Body of pancreas (tissue), 4 donors: ENCODE results near the gene CCL3. TPM values are rescaled to one million over a fixed set of nuclear protein-coding genes. Genes with fewer than 3 reads are reported as not detected.
"Not testable (repeated sequence)": the region's sequence is repeated elsewhere in the genome, so short reads cannot be mapped to it uniquely, and the experiment has no call there.

Experiments
- ATAC-seq: fragments of 150-250 bp; one replicate; pipeline ENCODE4 v1.9.1; 2016
- DNase-seq, 4 donors: peaks; one replicate each; pipeline ENCODE4 v3.0.0-alpha.2; 2019
- H3K27ac ChIP-seq, 4 donors: fragments of 200-600 bp; sonication (generic); 1 replicate in 3 of 4; 2 replicates in 1 of 4; pipeline versions ENCODE4 v1.5.1 to v1.6.1; 2016 to 2019; ENCODE audit warnings: mild to moderate bottlenecking in 1 of 4, mixed read lengths in 1 of 4, moderate library complexity in 1 of 4
- H3K27me3 ChIP-seq, 2 donors: fragments of 200-600 bp; sonication (generic); one replicate each; pipeline ENCODE4 v1.6.0; 2016; ENCODE audit warnings: mild to moderate bottlenecking in 1 of 2
- H3K36me3 ChIP-seq, 2 donors: fragments of 200-600 bp; sonication (generic); replicated peaks in 1 of 2; 2 replicates each; pipeline ENCODE4 v1.5.1; 2016; ENCODE audit warnings: low read depth in 2 of 2; ENCODE audit not compliant: insufficient read depth in 1 of 2
- H3K4me1 ChIP-seq: fragments of 200-600 bp; sonication (generic); one replicate; pipeline ENCODE4 v1.6.0; 2016
- H3K4me3 ChIP-seq, 2 donors: fragments of 200-600 bp; sonication (generic); 1 replicate in 1 of 2; 2 replicates in 1 of 2; pipeline ENCODE4 v1.5.1; 2016 to 2019
- H3K9me3 ChIP-seq, 3 donors: fragments of 200-600 bp; sonication (generic); 1 replicate in 2 of 3; 2 replicates in 1 of 3; pipeline ENCODE4 v1.5.1; 2016
- CTCF ChIP-seq, 7 experiments: fragments of 450-650 bp in 4 of 7; fragments of 200-600 bp in 3 of 7; sonication (generic) in 3 of 7; IDR thresholded peaks; one replicate each; pipeline ENCODE4 v1.5.1; 2016 to 2019; ENCODE audit warnings: antibody characterized with exemption in 7 of 7
- POLR2A ChIP-seq, 3 donors: fragments of 450-650 bp; IDR thresholded peaks; one replicate each; pipeline ENCODE4 v1.6.1; 2016; ENCODE audit warnings: antibody characterized with exemption in 3 of 3, mild to moderate bottlenecking in 2 of 3
- WGBS, 2 donors: methylation state at CpG; one replicate each; pipeline ENCODE4 v1.1.5; 2017; 5-methylcytosine and 5-hydroxymethylcytosine counted together
- intact Hi-C: fragments of 100-400 bp; cut with DNase I; formaldehyde crosslinking; loops from one replicate; pipeline ENCODE4 v1.15.1; 2023
- total RNA-seq, 2 donors: library from RNA; depleted of rRNA; stranded (reverse); fragments of >200 nt; gene quantifications; one replicate each; pipeline ENCODE4 v1.1.0, GENCODE V29; 2016

The CCL3 gene
- total RNA-seq, 2 donors from 2014 or later: not detected

- H3K36me3 ChIP-seq: no peaks in the 10 kb centered on the region
- 66 to 71% methylated on average over 12 of the region's 14 CpGs for WGBS, 2 donors
- ATAC-seq (no peak), DNase-seq (no peak)
- H3K9me3 ChIP-seq: no peaks in the 10 kb centered on the region
- no peak overlapping the region for H3K27ac ChIP-seq
- H3K27me3 ChIP-seq: no peaks in the 10 kb centered on the region
- intact Hi-C loops: no loop called here
- no peak for TF ChIP-seq CTCF (IDR thresholded peaks at IDR 0.05)
- no peak for TF ChIP-seq POLR2A (IDR thresholded peaks at IDR 0.05)
- no peak overlapping the region for H3K4me3 ChIP-seq
- no peaks in the 10 kb centered on the region for H3K4me1 ChIP-seq
Observed at GRCh38 chr17:36088670-36089338, 1.1 kb downstream of the CCL3 start.

- H3K4me3 ChIP-seq, DNase-seq, intact Hi-C loops, H3K36me3 ChIP-seq, H3K9me3 ChIP-seq, ATAC-seq, H3K4me1 ChIP-seq, H3K27ac ChIP-seq, H3K27me3 ChIP-seq: not testable (repeated sequence)
- WGBS, 2 donors: 63 to 74% methylated on average over 9 to 10 of the region's 10 CpGs
Observed at GRCh38 chr17:36087897-36088572, 1.9 kb downstream of the CCL3 start.

GRCh38 chr17:36087471-36087870, 2.5 kb downstream of the CCL3 start:
- H3K4me3 ChIP-seq, DNase-seq, H3K9me3 ChIP-seq, ATAC-seq, intact Hi-C loops, H3K27me3 ChIP-seq, H3K4me1 ChIP-seq, H3K36me3 ChIP-seq, H3K27ac ChIP-seq: not testable (repeated sequence)
- 67 to 71% methylated on average over 1 of the region's 3 CpGs for WGBS, 2 donors

GRCh38 chr17:36086791-36087190, 3.2 kb downstream of the CCL3 start:
- DNase-seq (no peak), ATAC-seq (no peak)
- WGBS, 2 donors: 50 to 51% methylated on average over 1 of the region's 1 CpG
- intact Hi-C loops: no loop called here
- Histone ChIP-seq H3K27ac (no peak overlapping the region), H3K4me1 (no peaks in the 10 kb centered on the region), H3K36me3 (no peaks in the 10 kb centered on the region), H3K27me3 (no peaks in the 10 kb centered on the region), H3K4me3 (no peak overlapping the region), H3K9me3 (no peaks in the 10 kb centered on the region)
- no peak for TF ChIP-seq POLR2A (IDR thresholded peaks at IDR 0.05)
- no peak for TF ChIP-seq CTCF (IDR thresholded peaks at IDR 0.05)

- Histone ChIP-seq H3K27ac (no peak overlapping the region), H3K4me1 (no peaks in the 10 kb centered on the region), H3K27me3 (no peaks in the 10 kb centered on the region), H3K36me3 (no peaks in the 10 kb centered on the region), H3K4me3 (no peak overlapping the region), H3K9me3 (no peaks in the 10 kb centered on the region)
- intact Hi-C loops: no loop called here
- ATAC-seq: peak; percentile 30
- 7 to 11% methylated on average over 1 of the region's 1 CpG for WGBS, 2 donors
- peak in 1 of 4 donors; percentile 55 for DNase-seq
- no peak for TF ChIP-seq POLR2A (IDR thresholded peaks at IDR 0.05)
- no peak for TF ChIP-seq CTCF (IDR thresholded peaks at IDR 0.05)
Observed at GRCh38 chr17:36085765-36086164, 4.2 kb downstream of the CCL3 start.

GRCh38 chr17:36083691-36084090, 6.3 kb downstream of the CCL3 start:
- H3K36me3 ChIP-seq, H3K27me3 ChIP-seq, H3K4me1 ChIP-seq, H3K9me3 ChIP-seq, H3K27ac ChIP-seq, ATAC-seq, H3K4me3 ChIP-seq, DNase-seq, intact Hi-C loops: not testable (repeated sequence)
- 72 to 78% methylated on average over 2 of the region's 2 CpGs for WGBS, 2 donors

- H3K27ac ChIP-seq, H3K36me3 ChIP-seq, H3K4me1 ChIP-seq, H3K4me3 ChIP-seq, intact Hi-C loops, H3K27me3 ChIP-seq, H3K9me3 ChIP-seq: not testable (repeated sequence)
- 48 to 53% methylated on average over 8 of the region's 8 CpGs for WGBS, 2 donors
- ATAC-seq: peak; percentile 27
- DNase-seq: peak in 3 of 4 donors; percentile 16 to 62 (median 29)
Observed at GRCh38 chr17:36082482-36083120, 7.3 kb downstream of the CCL3 start.

- 59 to 64% methylated on average over 4 to 5 of the region's 5 CpGs for WGBS, 2 donors
- H3K4me3 ChIP-seq, ATAC-seq, H3K9me3 ChIP-seq, H3K36me3 ChIP-seq, H3K4me1 ChIP-seq, H3K27me3 ChIP-seq, H3K27ac ChIP-seq, intact Hi-C loops, DNase-seq: not testable (repeated sequence)
Observed at GRCh38 chr17:36081681-36082471, 8.1 kb downstream of the CCL3 start.
